SU-DHL-6 (cell line): ENCODE measurements around the gene KPNA1.

Experiments used
- H2AFZ ChIP-seq: fragments of 200-600 bp; sonication (generic); 2 replicates; pipeline ENCODE4 v1.6.1; 2014; ENCODE audit warnings: low read depth, mild to moderate bottlenecking, moderate library complexity, mixed read lengths, antibody characterized with exemption, low read length; ENCODE audit not compliant: severe bottlenecking
- H3F3A ChIP-seq: fragments of 200-600 bp; shearing (Covaris generic); 2 replicates; pipeline ENCODE4 v1.6.0; 2016; ENCODE audit warnings: antibody characterized with exemption, mild to moderate bottlenecking; ENCODE audit not compliant: insufficient read depth
- H3K27ac ChIP-seq: fragments of 200-600 bp; sonication (generic); 2 replicates; pipeline ENCODE4 v1.5.1; 2016; ENCODE audit warnings: low read depth, mild to moderate bottlenecking, low read length, moderate library complexity, mixed read lengths
- H3K27me3 ChIP-seq: fragments of 200-600 bp; sonication (generic), shearing (Covaris generic); 2 replicates; pipeline ENCODE4 v1.6.0; 2014; ENCODE audit warnings: mild to moderate bottlenecking, low read length
- H3K36me3 ChIP-seq: fragments of 200-600 bp; sonication (generic); 2 replicates; pipeline ENCODE4 v1.6.1; 2014; ENCODE audit warnings: mild to moderate bottlenecking, low read length, mixed read lengths
- H3K4me2 ChIP-seq: fragments of 300-600, 200-600 bp; shearing (Covaris generic), sonication (generic); 2 replicates; pipeline ENCODE4 v1.6.0; 2014; ENCODE audit warnings: low read length, low read depth, mild to moderate bottlenecking; ENCODE audit not compliant: poor library complexity, severe bottlenecking
- H3K4me3 ChIP-seq: fragments of 200-600 bp; sonication (generic); 2 replicates; pipeline ENCODE4 v1.5.1; 2014; ENCODE audit warnings: antibody characterized with exemption, low read length, mild to moderate bottlenecking, mixed read lengths; ENCODE audit not compliant: insufficient read depth, poor library complexity, severe bottlenecking
- H3K79me2 ChIP-seq: fragments of 200-600 bp; sonication (generic); 2 replicates; pipeline ENCODE4 v1.6.1; 2014; ENCODE audit warnings: mild to moderate bottlenecking, low read length, moderate library complexity; ENCODE audit not compliant: insufficient read depth
- H3K9ac ChIP-seq: fragments of 200-600 bp; sonication (generic); 2 replicates; pipeline ENCODE4 v1.7.0; 2014; ENCODE audit warnings: mild to moderate bottlenecking, low read length
- H3K9me2 ChIP-seq: fragments of 200-600 bp; sonication (generic); replicated peaks from 2 replicates; pipeline ENCODE4 v1.6.1; 2014; ENCODE audit warnings: low read length; ENCODE audit not compliant: insufficient read depth
- H3K9me3 ChIP-seq: fragments of 200-600 bp; sonication (generic); 2 replicates; pipeline ENCODE4 v1.6.1; 2014; ENCODE audit warnings: low read length, mixed read lengths; ENCODE audit not compliant: insufficient read depth
- H4K20me1 ChIP-seq: fragments of 200-600 bp; sonication (generic); 2 replicates; pipeline ENCODE4 v1.6.1; 2014; ENCODE audit warnings: low read depth, mild to moderate bottlenecking, antibody characterized with exemption, low read length, moderate library complexity, mixed read lengths
- CTCF ChIP-seq: fragments of 200-600 bp; sonication (generic); IDR thresholded peaks from one replicate; pipeline ENCODE4 v1.5.1; 2017; ENCODE audit warnings: antibody characterized with exemption, mild to moderate bottlenecking, low read length, moderate library complexity; ENCODE audit not compliant: insufficient read depth, poor library complexity, severe bottlenecking
- EZH2phosphoT487 ChIP-seq: fragments of 200-600 bp; sonication (generic), shearing (Covaris generic); conservative IDR thresholded peaks from 2 replicates; pipeline ENCODE4 v1.6.1; 2018; ENCODE audit warnings: mild to moderate bottlenecking, antibody characterized with exemption, low read length, moderate library complexity, mixed read lengths

Gene KPNA1

GRCh38 chr3:122493296-122493695 is 21.4 kb downstream of the KPNA1 start:
- Histone ChIP-seq H3K79me2 (peaks cover 27% of the 10 kb centered on the region), H3K36me3 (peaks cover 25% of the 10 kb centered on the region; the same call in 1 of the 2 replicates), H4K20me1 (no peaks in the 10 kb centered on the region), H3K27me3 (no peaks in the 10 kb centered on the region), H3K27ac (no peak overlapping the region), H2AFZ (no peak overlapping the region), H3K9me3 (no peaks in the 10 kb centered on the region), H3K9me2 (no peaks in the 10 kb centered on the region), H3K4me3 (no peak overlapping the region), H3K4me2 (no peak overlapping the region), H3K9ac (no peak overlapping the region), H3F3A (peaks cover 3% of the 10 kb centered on the region; the same call in 1 of the 2 replicates)
- TF ChIP-seq CTCF = no peak
- no peak for TF ChIP-seq EZH2phosphoT487

GRCh38 chr3:122488262-122488973 is 26.3 kb downstream of the KPNA1 start:
- Histone ChIP-seq H3K9ac (no peak overlapping the region), H3K36me3 (peaks cover 10% of the 10 kb centered on the region; the same call in 1 of the 2 replicates)

GRCh38 chr3:122484985-122485384 is 29.8 kb downstream of the KPNA1 start:
- Histone ChIP-seq H2AFZ (no peak overlapping the region), H3K27ac (no peak overlapping the region), H3K27me3 (no peaks in the 10 kb centered on the region), H3K36me3 (no peaks in the 10 kb centered on the region), H3K9me2 (no peaks in the 10 kb centered on the region), H3K4me2 (no peak overlapping the region), H3K9ac (no peak overlapping the region), H3K9me3 (no peaks in the 10 kb centered on the region), H4K20me1 (no peaks in the 10 kb centered on the region), H3F3A (no peaks in the 10 kb centered on the region), H3K4me3 (no peak overlapping the region), H3K79me2 (peaks cover 34% of the 10 kb centered on the region)
- no peak for TF ChIP-seq CTCF

More at GRCh38 chr3:122488262-122488973, 26.3 kb downstream of the KPNA1 start:
- TF ChIP-seq EZH2phosphoT487 (no peak), CTCF (no peak)
- Histone ChIP-seq H3K27me3 (no peaks in the 10 kb centered on the region), H3K4me2 (no peak overlapping the region), H2AFZ (no peak overlapping the region), H3K79me2 (peaks cover 18% of the 10 kb centered on the region; the same call in 1 of the 2 replicates), H3K27ac (no peak overlapping the region), H3K9me2 (no peaks in the 10 kb centered on the region), H3K9me3 (no peaks in the 10 kb centered on the region), H4K20me1 (no peaks in the 10 kb centered on the region), H3K4me3 (no peak overlapping the region), H3F3A (no peaks in the 10 kb centered on the region)
